HT1080 (cell line): Measurements from ENCODE around the gene ARFGAP2. TPM values are rescaled to one million over a fixed set of nuclear protein-coding genes. Genes with fewer than 3 reads are reported as not detected.
A peak's percentile ranks its signal among the peaks of the same experiment; 100 is the strongest.

Experiments
- DNase-seq: peaks from one replicate; pipeline ENCODE4 v3.0.0-alpha.2; 2015; ENCODE audit warnings: low read depth
- total RNA-seq: library from RNA; depleted of rRNA; stranded (reverse); fragments of >200 nt; shearing (Covaris generic); gene quantifications from 2 replicates; pipeline ENCODE4 v1.2.3, GENCODE V29; 2014

ARFGAP2 gene
- total RNA-seq, 1 experiment from 2014 or later = 78.6 TPM

- no peak for DNase-seq
Measured at GRCh38 chr11:47172740-47173336, 3.8 kb downstream of the ARFGAP2 start.

GRCh38 chr11:47171856-47172255, 4.8 kb downstream of the ARFGAP2 start:
- DNase-seq = no peak

GRCh38 chr11:47171061-47171838, 5.4 kb downstream of the ARFGAP2 start:
- DNase-seq = no peak

- no peak for DNase-seq
Measured at GRCh38 chr11:47166368-47166767, 10.3 kb downstream of the ARFGAP2 start.

GRCh38 chr11:47165253-47165840, 11.3 kb downstream of the ARFGAP2 start:
- DNase-seq = no peak

GRCh38 chr11:47164321-47164720, 12.4 kb downstream of the ARFGAP2 start:
- DNase-seq = no peak

- no peak for DNase-seq
Measured at GRCh38 chr11:47163898-47164297, 12.8 kb downstream of the ARFGAP2 start.

GRCh38 chr11:47163193-47163592, 13.5 kb downstream of the ARFGAP2 start:
- no peak for DNase-seq

- DNase-seq = no peak
Measured at GRCh38 chr11:47162426-47162825, 14.3 kb downstream of the ARFGAP2 start.

GRCh38 chr11:47161890-47162289, 14.8 kb downstream of the ARFGAP2 start:
- no peak for DNase-seq

- DNase-seq = peak; percentile 68
Measured at GRCh38 chr11:47161134-47161854, 15.4 kb downstream of the ARFGAP2 start.

GRCh38 chr11:47160753-47161133, 15.9 kb downstream of the ARFGAP2 start:
- DNase-seq = no peak

GRCh38 chr11:47158242-47158641, 18.4 kb downstream of the ARFGAP2 start:
- no peak for DNase-seq

GRCh38 chr11:47157805-47158204, 18.9 kb downstream of the ARFGAP2 start:
- DNase-seq = no peak

- no peak for DNase-seq
Measured at GRCh38 chr11:47156951-47157350, 19.7 kb downstream of the ARFGAP2 start.

GRCh38 chr11:47156333-47156732, 20.3 kb downstream of the ARFGAP2 start:
- no peak for DNase-seq

- DNase-seq = no peak
Measured at GRCh38 chr11:47155879-47156278, 20.8 kb downstream of the ARFGAP2 start.

- DNase-seq = no peak
Measured at GRCh38 chr11:47154616-47155570, 21.8 kb downstream of the ARFGAP2 start.

- DNase-seq = peak; percentile 69
Measured at GRCh38 chr11:47152953-47153950, 23.4 kb downstream of the ARFGAP2 start.
